ENCODE measurements around the gene FBXW12.

The FBXW12 gene

DNA sequence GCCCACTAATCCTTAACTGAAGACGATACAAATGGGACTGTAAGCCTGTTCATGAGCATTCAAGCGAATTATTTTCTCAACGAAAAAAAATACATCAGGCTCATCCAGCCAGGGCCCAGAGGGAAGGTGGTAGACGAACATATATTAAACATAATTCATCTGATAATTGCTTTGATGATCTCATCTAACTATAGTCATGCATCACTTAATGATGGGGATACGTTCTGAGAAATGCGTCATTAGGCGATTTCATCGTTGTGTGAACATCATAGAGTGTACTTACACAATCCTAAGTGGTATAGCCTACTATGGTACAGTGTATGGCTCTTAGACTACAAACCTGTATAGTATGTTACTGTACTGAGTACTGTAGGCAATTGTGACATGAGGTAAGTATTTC lies 28.6 kb upstream of the FBXW12 start:
- no peaks in the 10 kb centered on the region for H3K27me3 ChIP-seq
- TF ChIP-seq, protein P1, sequence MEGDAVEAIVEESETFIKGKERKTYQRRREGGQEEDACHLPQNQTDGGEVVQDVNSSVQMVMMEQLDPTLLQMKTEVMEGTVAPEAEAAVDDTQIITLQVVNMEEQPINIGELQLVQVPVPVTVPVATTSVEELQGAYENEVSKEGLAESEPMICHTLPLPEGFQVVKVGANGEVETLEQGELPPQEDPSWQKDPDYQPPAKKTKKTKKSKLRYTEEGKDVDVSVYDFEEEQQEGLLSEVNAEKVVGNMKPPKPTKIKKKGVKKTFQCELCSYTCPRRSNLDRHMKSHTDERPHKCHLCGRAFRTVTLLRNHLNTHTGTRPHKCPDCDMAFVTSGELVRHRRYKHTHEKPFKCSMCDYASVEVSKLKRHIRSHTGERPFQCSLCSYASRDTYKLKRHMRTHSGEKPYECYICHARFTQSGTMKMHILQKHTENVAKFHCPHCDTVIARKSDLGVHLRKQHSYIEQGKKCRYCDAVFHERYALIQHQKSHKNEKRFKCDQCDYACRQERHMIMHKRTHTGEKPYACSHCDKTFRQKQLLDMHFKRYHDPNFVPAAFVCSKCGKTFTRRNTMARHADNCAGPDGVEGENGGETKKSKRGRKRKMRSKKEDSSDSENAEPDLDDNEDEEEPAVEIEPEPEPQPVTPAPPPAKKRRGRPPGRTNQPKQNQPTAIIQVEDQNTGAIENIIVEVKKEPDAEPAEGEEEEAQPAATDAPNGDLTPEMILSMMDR (IDR thresholded peaks at IDR 0.05) = no peak
- H3K4me3 ChIP-seq = no peak overlapping the region
- H3K36me3 ChIP-seq = no peaks in the 10 kb centered on the region
- H3K4me1 ChIP-seq = no peaks in the 10 kb centered on the region
- H3K9me3 ChIP-seq = no peaks in the 10 kb centered on the region
- DNase-seq = no peak
- intact Hi-C loops (cut with DNase I; ENCODE audit: low total_unique reads) = no loop called here
- no peak overlapping the region for H3K27ac ChIP-seq

DNA sequence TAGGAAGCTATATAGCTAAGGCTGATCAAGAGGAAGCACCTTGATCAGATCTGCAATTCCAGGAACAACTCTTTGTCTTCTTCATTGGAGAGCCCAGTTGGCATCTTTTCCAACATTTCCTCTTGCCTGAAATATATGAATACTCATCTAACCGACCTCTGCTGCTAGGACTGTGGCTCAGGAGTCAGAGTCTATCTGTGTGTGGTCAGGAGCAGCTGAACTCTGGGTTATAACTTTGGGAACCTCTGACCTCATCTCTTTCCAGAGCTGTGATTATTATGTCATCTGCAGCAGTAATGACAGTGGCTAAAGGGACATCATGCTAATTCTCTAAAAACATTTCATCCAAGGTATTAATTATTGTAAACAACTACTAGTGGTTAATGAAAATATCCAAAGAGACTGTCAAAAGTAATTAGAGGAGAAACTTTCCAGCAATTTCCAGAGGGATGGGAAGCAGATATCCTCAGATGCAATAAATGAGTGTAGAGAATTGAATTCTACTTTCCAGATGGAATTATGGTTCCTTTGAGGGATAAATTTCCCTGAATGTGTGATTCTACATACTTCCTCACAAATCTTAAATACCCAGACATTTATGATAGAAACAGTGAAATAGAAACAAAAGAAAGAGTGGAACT lies 27.0 kb upstream of the FBXW12 start:
- no peaks in the 10 kb centered on the region for H3K9me3 ChIP-seq
- DNase-seq = no peak
- no peaks in the 10 kb centered on the region for H3K36me3 ChIP-seq
- H3K27ac ChIP-seq = no peak overlapping the region
- no peaks in the 10 kb centered on the region for H3K27me3 ChIP-seq
- intact Hi-C loops (cut with DNase I; ENCODE audit: low total_unique reads) = no loop called here
- TF ChIP-seq, protein P1 (IDR thresholded peaks at IDR 0.05) = no peak
- H3K4me3 ChIP-seq = no peak overlapping the region
- no peaks in the 10 kb centered on the region for H3K4me1 ChIP-seq

DNA sequence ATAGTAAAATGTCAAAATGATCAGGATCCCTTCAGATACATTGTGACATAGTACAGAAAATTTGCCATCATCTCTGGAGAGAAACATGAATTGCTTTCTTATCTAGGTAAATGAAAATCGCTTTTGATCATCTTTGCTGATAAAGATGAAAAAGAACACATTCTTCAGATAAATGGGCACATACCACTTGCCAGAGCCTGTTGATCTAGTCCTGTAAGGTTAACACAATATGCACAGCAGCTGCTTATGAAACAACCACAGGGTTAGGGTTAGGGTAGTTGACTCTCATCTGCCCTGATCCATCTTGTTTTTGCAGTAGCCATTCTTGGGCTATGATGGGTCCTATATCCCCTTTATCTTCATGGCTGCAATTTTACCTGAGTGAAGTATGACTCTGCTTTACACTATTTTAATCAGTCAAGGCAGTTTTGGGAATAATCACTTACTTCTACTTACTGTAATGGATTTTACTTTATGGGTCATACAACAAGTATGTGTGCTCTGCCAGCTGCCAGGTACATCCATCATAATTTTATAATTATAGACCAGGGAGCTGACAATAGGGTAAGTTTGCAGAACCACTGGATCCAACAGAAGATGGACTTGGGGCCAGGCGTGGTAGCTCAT lies 26.0 kb upstream of the FBXW12 start:
- Histone ChIP-seq H3K4me1 (no peaks in the 10 kb centered on the region), H3K9me3 (no peaks in the 10 kb centered on the region), H3K27me3 (no peaks in the 10 kb centered on the region), H3K27ac (no peak overlapping the region), H3K4me3 (no peak overlapping the region), H3K36me3 (no peaks in the 10 kb centered on the region)
- TF ChIP-seq, protein P1 (IDR thresholded peaks at IDR 0.05) = no peak
- intact Hi-C loops (cut with DNase I; ENCODE audit: low total_unique reads) = no loop called here
- DNase-seq = no peak

DNA sequence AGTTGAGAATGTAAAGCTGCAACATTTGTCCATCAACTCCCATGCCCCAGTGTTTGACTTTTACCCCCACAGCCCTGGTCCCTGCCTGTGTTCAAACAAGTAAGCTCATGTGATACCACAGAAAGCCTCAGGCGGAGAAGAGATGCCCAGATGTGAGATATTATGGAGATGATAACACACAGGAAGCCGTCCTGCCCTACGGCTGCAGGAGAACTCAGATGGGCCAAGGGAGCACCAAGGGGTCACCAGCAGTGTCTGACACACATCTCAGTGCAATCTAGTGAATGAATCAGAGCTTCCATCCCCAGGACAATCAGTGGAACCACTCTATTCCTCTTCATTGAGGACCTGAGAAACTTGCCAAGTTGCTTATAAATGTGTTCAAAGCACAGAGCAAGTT lies 24.5 kb upstream of the FBXW12 start:
- no peaks in the 10 kb centered on the region for H3K36me3 ChIP-seq
- no peaks in the 10 kb centered on the region for H3K9me3 ChIP-seq
- TF ChIP-seq, protein P1 (IDR thresholded peaks at IDR 0.05) = no peak
- no peak overlapping the region for H3K4me3 ChIP-seq
- intact Hi-C loops (cut with DNase I; ENCODE audit: low total_unique reads) = no loop called here
- no peaks in the 10 kb centered on the region for H3K4me1 ChIP-seq
- DNase-seq = no peak
- H3K27ac ChIP-seq = no peak overlapping the region
- no peaks in the 10 kb centered on the region for H3K27me3 ChIP-seq

DNA sequence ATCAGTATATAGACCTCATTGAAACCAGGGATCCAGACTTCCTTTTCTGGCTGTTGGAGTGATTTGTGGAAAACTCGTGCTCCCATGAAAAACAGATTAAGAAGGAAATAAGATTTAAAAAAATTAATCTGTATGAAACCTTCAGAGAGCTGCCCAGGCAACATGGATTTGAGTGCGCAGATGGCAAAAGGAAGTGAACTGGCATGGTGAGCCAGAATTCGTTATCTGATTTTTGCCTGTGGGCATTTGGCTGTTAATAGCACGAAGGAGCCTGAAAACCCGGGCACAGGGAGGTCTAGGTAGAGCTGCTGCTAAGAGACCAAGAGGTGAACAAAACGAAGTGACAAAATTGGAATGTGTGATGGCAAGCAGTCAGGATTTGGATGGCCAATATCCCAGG lies 19.5 kb upstream of the FBXW12 start:
- TF ChIP-seq, protein P1 (IDR thresholded peaks at IDR 0.05) = no peak
- Histone ChIP-seq H3K36me3 (no peaks in the 10 kb centered on the region), H3K27ac (no peak overlapping the region), H3K9me3 (no peaks in the 10 kb centered on the region), H3K27me3 (peaks cover 0 to 7% of the 10 kb centered on the region in 2 donors), H3K4me1 (no peaks in the 10 kb centered on the region), H3K4me3 (no peak overlapping the region)
- DNase-seq = no peak
- intact Hi-C loops (cut with DNase I; ENCODE audit: low total_unique reads) = no loop called here

All from tibial artery (tissue), 4 donors.